Epidermal melanocyte (primary cell): ENCODE measurements around the gene LRRC8C.

Source experiments
- DNase-seq: peaks from one replicate; pipeline ENCODE4 v3.0.0; 2011; ENCODE audit warnings: low spot score; ENCODE audit not compliant: insufficient read length

The LRRC8C gene

DNA sequence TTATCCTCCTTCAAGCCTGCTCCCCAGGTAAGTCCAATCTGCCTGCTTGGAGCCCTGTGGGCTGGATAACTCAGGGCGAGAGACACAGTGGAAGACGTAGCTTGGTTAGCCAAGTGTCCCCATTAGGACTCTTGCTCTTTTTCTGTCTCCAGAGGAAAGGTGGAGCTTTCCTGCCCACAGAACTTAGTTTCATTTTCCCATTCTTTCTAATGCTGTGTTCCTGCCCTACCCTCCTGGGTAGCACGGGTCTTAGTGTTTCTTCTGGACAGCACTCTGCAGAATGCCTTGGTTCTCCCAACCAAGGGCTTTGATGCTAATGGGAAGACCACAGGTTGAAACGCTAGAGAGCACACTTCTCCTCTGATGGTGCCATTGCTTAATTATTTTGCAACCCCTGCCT, 95.5 kb downstream of the LRRC8C start:
- no peak for DNase-seq

DNA sequence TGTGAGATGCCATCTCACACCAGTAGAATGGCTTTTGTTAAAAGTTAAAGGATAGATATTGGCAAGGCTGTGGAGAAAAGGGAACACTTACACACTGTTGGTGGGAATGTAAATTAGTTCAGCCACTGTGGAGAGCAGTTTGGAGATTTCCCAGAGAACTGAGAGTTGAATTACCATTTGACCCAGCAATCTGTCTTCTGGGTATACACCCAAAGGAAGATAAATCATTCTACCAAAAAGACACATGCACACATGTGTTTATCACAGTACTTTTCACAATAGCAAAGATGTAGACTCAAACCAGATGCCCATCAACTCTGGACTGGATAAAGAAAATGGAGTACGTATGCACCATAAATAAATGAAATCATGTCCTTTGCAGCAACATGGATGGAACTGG, 99.3 kb downstream of the LRRC8C start:
- no peak for DNase-seq

DNA sequence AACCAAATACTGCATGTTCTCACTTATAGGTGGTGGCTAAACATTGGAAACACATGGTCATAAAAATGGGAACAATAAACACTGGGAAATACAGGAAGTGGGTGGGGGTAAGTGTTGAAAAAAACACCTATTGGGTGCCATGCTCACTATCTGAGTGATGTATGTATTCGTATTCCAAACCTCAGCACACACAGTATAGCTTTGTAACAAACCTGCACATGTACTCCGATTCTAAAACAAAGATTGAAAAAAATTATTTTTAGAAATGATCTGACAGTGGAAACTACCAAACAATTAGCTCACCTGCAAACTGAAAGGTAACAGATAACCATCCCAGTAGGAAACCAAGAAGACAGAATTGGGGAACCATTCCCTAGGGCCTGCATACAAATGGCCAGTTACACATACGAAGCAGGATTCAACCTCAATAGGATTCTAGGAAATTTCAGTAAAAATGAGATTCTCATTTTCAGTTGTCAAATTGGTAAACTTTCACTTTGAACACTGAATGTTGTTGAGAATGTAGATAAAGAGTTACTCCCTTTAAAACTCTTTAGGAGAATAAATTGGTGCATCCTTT, 99.8 kb downstream of the LRRC8C start:
- no peak for DNase-seq

DNA sequence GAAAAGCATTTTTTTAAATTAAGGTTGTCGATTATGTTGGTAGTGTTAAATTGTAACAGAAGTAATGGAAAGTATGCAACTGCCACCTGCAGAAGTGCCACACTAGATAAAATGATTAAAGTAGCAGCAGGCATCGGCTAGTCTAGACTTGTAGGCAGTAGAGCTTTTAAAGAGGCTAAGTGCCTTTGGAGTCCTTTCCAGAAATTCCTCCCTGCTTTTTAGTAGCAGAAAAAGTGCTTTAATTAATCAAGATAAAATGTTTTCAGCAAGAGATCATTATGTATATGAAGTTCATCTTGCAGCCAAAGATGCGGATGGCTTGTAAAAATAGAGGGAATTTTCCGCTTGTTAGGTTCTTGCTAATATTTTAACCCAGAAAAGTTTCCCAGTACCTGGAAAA, 100.8 kb downstream of the LRRC8C start:
- DNase-seq: no peak

DNA sequence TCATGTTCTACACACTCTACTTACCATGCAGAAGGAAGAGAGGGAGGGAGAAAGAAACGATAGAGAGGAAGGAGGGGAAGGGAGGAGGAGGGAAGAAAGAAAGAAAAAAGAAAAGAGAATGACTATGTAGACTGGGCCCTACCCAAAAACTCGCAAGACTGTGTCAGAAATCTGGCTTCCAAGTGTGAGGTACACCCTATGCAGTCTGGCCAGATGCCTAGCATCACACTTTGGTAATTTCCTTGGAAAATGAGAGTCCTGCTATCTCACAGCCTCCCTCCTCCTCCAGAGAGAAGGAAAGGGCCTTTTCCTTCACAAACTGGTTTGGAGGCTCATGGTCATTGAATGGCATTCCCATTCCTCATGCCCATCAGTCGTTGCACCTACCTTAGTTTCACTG, 101.5 kb downstream of the LRRC8C start:
- DNase-seq: no peak

DNA sequence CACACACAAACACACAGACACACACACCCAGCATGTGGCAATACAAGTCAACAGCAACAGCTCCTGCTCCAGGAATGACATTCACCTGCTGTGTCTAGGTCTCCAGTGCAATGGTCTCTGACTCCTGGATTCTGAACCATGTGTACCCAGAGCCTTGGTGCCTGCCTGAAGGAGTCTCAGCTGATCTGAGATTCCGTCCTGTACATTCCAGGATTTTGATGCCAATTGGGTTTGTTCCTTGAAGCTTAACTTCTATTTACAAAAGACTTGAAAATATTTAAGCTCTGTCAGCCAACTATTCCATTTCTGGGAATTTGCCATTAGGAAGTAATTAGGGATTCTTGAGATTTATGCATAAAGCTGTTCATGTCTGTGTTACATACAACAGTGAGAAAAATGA, 102.6 kb downstream of the LRRC8C start:
- no peak for DNase-seq

DNA sequence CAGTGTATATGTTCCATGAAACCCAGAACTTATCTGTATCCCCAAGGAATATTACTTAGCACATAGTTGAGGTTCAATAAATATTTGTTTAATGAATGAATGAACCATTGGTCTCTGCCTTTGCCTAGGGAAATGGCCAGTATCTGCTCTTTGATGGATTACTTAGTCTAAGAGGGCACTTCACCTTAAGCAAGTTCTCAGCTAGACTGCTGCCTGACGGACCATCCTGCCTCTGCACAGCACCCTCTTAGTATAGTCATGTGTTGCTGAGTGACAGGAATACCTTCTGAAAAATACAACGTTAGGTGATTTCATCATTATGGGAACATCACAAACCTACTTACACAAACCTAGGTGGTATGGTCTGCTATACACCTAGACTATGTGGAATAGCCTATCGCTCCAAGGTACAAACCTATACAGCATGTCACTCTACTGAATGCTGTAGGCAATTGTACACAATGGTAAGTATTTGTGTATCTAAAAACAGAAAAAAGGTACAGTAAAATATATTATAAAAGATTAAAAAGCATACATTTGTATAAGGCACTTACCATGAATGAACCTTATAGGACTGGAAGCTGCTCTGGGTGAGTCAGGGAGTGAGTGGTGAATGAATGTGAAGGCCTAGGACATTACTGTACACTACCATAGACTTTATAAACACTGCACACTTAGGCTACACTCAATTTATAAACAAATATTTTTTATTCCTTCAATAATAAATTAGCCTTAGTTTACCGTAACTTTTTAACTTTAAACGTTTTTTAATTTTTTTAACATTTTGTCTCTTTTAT, 104.2 kb downstream of the LRRC8C start:
- DNase-seq: no peak

DNA sequence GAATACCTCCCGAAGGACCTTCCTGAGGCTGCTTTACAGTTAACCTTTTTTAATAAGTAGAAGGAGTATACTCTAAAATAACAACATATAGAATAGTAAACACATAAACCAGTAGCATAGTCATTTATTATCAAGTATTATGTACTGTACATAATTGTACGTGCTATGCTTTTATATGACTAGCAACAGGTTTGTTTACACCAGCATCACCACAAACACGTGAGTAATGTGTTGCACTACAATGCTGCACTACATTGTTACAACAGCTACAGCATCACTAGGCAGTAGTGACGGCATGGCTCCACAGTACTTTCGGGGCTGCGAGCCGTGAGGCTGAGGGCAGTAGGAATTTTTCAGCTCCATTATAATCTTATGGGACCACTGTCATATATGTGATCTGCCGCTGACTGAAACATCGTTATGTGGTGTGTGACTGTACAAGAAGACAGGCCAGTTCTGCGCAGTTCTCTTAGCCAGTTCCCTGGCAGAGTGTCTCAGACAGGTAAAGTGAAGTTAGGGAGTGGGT, 105.1 kb downstream of the LRRC8C start:
- no peak for DNase-seq

DNA sequence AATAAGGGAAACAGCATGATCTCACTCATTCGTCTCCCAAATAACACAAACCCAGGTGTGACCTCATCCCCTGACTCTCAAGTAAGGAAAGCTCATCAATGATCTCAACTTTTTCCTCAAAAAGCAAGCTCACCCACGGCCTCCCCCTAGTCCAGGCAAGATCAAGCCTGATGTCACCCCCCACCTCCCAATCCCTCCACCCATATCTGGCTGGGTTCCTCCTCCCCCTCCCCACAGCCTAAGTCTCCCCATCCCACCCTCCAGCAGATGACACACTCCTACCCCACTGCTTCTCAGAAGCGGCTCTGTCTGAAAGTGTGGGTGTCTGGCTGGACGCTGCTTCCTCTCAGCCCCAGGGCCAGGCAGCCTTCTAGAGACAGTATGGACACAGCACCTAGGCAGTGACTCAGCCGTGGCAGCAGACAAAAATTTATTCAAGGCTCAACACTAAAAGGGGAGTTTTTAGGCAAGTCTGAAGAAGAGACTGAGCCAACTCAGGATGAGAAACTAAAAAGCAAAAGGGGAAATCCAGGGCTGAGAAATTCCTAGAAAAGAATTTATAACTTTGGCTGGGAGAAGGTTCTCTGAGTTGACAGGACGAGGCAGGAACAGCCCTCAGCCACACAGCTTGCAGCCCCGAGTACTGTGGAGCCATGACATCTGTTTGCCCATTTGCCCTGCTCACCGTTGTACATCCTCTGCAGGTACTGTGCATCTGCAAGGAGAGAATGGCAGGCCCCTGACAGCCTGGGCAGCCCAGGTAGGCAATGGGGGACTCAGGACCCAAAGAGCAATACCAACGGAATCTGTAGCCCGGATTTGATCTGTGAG, 106.3 kb downstream of the LRRC8C start:
- DNase-seq: no peak

DNA sequence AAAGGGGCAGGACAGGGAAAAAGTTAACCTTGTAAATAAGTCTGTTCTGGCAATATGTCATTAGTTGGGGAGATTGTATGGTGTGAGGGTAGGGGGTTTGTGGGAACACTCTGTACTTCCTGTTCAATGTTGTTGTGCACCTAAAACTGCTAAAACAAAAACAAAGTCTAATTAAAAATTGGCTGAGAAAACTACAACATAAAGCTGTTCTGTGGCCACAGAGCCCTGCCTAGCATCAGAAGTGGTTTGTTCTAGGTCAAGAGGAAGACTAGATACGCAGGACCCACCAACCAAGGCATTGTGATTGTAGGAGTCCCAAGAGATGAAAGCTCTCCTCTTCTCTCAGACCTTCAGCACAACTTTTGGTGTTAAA, 106.9 kb downstream of the LRRC8C start:
- no peak for DNase-seq

DNA sequence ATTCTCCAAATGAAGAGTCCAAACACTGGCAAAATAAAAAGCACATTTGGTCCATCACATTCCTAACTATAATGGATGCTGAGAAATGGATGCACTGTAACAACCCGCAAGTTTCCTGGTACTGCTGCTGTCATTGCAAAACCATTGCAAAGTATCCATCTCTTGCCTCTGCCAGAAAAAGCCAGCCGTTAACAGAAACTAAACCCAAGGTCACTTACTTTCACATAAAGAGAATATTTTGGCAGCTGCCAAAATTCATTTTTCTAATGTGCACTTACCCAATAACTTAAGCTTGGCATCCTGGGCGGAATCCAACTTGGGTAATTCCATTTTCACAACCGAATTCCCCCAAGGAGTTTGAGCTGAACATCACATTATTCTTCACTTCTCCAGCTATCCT, 110.9 kb downstream of the LRRC8C start:
- no peak for DNase-seq

DNA sequence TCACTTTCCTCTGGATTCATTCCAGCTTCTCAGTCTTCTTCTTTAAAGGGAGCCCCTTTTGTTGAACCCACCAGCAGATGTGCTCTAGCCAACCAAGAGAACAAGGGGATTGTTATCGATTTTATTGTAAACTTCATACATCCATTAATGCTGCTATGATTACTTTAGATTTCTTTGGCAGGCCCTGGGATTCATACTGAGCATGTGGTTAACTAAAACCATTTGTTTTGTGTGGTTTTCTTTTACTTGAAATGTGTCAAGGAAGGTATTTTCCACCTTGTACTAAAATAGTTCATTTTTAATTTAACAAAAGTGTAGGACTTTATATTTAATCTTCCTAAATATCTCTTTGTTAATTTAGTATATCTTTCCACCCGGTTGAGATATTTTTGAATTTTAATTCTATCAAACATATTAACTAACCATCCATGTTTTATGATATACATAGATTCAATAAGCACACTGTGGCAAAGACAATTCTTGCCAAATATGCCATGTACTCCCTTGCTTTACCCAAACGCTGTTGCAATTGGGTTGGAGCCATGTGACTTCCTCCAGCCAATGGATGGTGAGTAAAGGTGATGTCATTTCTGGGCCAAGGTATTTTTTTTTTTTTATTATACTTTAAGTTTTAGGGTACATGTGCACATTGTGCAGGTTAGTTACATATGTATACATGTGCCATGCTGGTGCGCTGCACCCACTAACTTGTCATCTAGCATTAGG, 113.7 kb downstream of the LRRC8C start:
- no peak for DNase-seq

DNA sequence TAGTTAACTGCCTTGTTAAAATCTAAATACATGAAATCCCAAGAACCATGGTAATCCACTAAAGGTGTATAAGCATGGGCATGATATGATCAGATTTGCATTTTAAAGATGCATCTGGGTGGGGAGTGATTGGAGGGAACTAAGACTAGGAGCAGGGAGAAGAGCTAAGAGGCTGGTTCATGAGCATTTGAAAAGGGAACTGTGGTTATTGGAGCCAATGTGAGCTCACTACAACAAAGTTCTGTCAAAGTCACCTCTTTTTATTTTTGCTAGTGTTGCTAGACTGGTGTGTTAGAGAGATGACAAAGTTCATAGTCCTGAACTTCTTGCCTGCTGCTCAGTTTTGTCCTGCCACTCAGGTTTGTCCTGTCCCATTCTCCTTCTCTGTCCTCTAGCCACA, 120.8 kb downstream of the LRRC8C start:
- no peak for DNase-seq

DNA sequence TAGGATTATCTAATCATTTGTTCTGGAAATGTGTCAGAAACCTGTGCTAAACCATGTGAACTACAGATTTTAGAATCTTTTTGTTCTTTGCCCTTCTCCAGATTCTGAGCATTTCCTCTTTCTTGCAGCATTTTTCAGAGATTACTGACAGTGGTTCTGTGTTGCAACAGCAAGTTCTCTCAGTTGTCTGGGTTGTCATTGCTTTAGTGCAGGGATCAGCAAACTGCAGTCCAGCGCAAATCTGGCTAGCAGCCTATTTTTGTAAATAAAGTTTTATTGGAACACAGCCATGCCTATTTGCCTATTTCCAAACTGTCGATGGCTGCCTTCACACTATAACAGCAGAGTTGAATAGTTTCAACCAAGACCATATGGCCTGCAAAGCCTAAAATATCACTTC, 121.6 kb downstream of the LRRC8C start:
- DNase-seq: peak; percentile 33

DNA sequence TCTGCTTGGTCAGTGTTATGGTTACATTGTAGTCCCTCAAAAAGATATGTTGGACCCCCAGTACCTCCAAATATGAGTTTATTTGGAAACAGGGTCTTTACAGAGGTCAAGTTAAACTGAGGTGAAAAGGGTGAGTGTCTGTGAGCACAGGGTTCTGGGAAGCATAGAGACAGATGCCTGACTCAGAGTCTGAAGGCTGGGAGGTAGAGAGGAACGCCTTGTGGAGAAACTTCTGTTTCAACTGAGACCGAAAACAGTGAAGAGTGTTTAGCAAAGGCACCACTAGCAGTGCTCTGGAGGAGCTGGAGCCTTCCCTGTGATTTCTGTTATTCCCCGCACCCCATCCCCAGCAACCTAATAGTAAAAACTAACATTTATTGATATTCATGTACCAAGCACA, 122.7 kb downstream of the LRRC8C start:
- no peak for DNase-seq

DNA sequence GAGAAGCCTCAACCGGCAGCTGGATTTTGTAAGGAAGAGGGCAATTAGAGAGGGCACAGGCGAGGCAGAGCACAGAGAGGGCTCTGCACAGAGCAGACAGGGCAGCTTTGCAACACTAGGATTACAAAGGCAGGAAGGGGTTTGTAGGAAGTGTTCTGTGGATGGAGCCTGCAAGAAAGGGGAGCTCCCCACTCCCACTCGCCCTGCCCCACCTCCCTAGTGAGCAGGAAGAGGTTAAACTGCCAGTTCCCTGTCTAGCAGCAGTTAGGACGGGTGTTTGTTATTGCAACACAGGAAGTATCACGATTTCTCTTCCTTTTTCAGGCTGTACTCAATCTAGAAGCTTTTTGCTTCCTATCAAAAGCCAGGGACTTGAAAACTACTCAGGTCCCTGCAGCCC, 124.6 kb downstream of the LRRC8C start:
- DNase-seq: no peak

DNA sequence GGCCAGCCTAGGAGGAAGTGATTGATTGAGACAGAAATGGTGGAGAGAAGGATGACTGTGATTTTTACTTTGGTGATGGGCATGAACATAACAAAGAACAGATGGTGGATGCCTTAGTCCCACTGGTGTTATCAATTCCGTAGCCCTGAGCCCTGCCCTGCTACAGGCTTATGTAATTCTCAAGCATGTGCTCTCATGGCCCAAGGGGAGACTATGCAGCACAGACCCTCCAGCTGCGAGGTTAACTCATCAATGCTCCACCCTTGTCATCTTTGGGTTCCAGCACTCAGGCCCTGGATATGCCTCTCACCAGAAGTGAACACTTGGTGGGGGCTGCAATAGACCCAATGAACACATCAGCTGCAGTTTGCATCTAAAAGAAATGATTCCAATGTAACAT, 125.2 kb downstream of the LRRC8C start:
- no peak for DNase-seq

DNA sequence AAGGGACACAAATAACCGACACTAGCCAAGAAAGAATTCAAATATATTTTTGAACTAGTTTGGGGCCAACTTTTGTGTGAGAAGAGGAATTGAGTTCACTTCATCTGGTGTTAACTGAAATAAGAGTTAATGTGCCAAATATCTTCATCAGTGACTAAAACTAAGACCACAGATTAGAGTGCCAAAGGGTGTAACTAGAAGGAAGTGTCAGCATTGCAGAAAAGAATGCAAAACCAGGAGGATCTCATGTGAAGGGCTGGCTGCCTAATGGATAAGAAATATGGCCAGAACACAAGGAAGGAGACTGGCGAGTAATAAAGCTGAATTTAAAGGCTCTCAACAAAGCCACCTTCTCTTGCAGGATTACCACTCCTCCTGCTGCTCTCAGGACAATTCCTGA, 126.1 kb downstream of the LRRC8C start:
- DNase-seq: no peak

DNA sequence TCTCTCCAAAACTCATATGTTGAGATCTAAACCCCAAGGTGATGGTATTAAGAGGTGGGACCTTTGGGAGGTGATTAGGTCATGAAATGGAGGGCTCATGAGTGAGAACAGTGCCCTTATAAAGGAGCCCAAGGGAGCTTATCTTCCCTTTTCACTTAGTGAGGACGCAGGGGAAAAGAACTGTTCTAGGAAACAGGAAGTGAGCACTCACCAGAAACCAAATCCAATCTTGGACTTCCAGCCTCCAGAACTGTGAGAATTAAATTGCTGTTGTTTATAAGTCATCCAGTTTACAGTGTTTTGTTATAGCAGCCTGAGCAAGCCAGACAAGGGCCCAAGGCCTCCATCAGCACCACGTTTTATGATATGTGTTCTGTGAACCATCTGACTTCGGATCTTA, 127.6 kb downstream of the LRRC8C start:
- no peak for DNase-seq

DNA sequence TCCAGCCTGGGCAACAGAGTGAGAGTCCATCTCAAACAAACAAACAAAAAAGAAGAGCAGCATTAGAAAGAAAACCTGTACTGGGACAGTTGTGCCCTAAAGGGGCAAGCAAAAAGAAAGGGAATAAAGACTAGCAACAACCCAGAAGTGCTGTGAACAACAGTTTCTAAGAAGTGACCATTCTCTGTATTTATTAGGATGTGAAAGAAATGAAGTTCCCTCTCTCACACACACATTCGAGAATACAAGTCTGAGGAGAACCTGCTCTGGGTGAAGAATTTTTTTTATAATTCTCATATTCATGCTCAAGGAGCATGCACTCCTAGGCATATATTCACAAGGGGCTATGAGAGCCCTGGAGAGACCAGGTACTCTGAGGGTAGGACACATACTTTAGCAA, 128.4 kb downstream of the LRRC8C start:
- no peak for DNase-seq

DNA sequence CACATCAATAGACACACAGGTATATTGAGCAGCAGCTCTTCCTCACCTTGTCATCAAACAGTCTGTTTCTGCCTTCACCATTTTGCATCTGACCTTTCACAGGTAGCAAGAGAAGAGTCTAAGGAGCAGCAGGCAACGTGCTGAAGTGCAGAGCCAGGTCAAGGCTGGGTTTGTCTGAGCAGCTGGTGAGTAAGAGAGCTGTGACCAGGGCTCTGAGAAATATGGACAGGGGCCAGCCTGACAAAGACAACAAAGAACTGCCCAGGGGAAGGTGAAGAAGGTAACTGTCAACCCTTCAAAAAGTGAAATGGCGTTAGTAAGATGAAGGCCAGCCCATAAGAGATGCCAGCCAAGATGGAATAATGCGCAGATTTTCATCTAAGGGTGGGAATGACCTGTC, 129.0 kb downstream of the LRRC8C start:
- DNase-seq: no peak

DNA sequence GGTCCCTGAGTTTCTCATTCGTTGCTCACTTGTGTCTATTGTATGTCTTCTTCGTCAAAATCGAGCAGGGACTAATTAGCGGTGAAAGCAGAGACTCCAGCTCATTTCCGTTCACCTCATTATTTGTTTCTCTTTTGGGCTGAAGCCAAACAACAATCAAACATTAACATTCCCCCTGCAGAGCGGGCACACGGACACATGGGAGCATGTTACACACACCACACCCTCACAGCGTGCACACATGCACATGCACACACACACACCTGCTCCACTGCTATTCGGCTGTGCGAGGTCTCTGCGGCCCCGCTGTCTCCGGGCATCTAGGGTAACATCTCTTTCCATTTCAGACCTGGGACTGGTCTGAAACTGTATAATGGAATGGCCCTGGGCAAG, 129.5 kb downstream of the LRRC8C start:
- no peak for DNase-seq
